Stomach (tissue), 9 donors: ENCODE data around the gene LYSMD4. TPM values are rescaled to one million over a fixed set of nuclear protein-coding genes. Genes with fewer than 3 reads are reported as not detected.

Experiments
- DNase-seq, 2 donors: peaks; one replicate each; pipeline versions ENCODE4 v3.0.0 to v3.0.0-alpha.2; 2013 to 2019
- H3K27ac ChIP-seq, 5 donors: fragments of 200-600 bp in 4 of 5; sonication (generic) in 4 of 5; one replicate each; pipeline ENCODE4 v1.5.1; 2013 to 2019; ENCODE audit warnings: mild to moderate bottlenecking in 1 of 5, moderate library complexity in 1 of 5
- H3K27me3 ChIP-seq, 3 donors: fragments of 200-600 bp; sonication (generic); one replicate each; pipeline ENCODE4 v1.5.1; 2017 to 2019; ENCODE audit warnings: mixed run types in 1 of 3
- H3K36me3 ChIP-seq, 4 donors: fragments of 200-600 bp; sonication (generic); 1 replicate in 3 of 4; 2 replicates in 1 of 4; pipeline ENCODE4 v1.5.1; 2016 to 2019
- H3K4me1 ChIP-seq, 4 donors: fragments of 200-600 bp; sonication (generic); one replicate each; pipeline ENCODE4 v1.5.1; 2016 to 2019
- H3K4me3 ChIP-seq, 4 donors: fragments of 200-600 bp; sonication (generic) in 3 of 4; one replicate each; pipeline ENCODE4 v1.5.1; 2016 to 2019; ENCODE audit warnings: mild to moderate bottlenecking in 1 of 4
- H3K9me3 ChIP-seq, 4 donors: fragments of 200-600 bp; sonication (generic); one replicate each; pipeline ENCODE4 v1.5.1; 2016 to 2019
- CTCF ChIP-seq, 7 experiments: fragments of 450-650 bp in 4 of 7; fragments of 200-600 bp in 3 of 7; sonication (generic) in 3 of 7; IDR thresholded peaks; one replicate each; pipeline ENCODE4 v1.5.1; 2016 to 2019; ENCODE audit warnings: antibody characterized with exemption in 7 of 7, control low read depth in 2 of 7, mild to moderate bottlenecking in 1 of 7
- EP300 ChIP-seq: sonication (generic); formaldehyde crosslinking; IDR thresholded peaks from one replicate; pipeline ENCODE4 v1.6.1; 2017; ENCODE audit warnings: antibody characterized with exemption
- POLR2A ChIP-seq, 4 donors: fragments of 450-650 bp; IDR thresholded peaks; one replicate each; pipeline ENCODE4 v1.6.1; 2016; ENCODE audit warnings: antibody characterized with exemption in 4 of 4, control low read depth in 2 of 4, mild to moderate bottlenecking in 1 of 4, moderate library complexity in 1 of 4
- POLR2AphosphoS5 ChIP-seq, 3 donors: sonication (generic); formaldehyde crosslinking; IDR thresholded peaks; one replicate each; pipeline ENCODE4 v1.6.1; 2016; ENCODE audit warnings: antibody characterized with exemption in 3 of 3
- WGBS, 5 donors: extraction: QIAGEN DNeasy Blood & Tissue Kit in 3 of 5; methylation state at CpG; one replicate each; pipeline versions ENCODE4 v1.1.5 to v1.1.7; 2013 to 2018; 5-methylcytosine and 5-hydroxymethylcytosine counted together
- intact Hi-C: fragments of 100-400 bp; cut with DNase I; formaldehyde crosslinking; loops from one replicate; pipeline ENCODE4 v1.15.1; 2023; ENCODE audit warnings: low total_unique reads
- polyA plus RNA-seq, 3 donors: library from polyadenylated mRNA; stranded (reverse); fragments of 200-250 nt; gene quantifications; one replicate each; pipeline ENCODE4 v1.2.3, GENCODE V29; 2013
- total RNA-seq, 5 donors: library from RNA; depleted of rRNA; stranded (reverse); fragments of >200 nt; gene quantifications; one replicate each; pipeline versions ENCODE4 v1.1.0 to v1.2.3, GENCODE V29; 2014 to 2016
- donor health status: healthy with polysubstance abuse.
- donor health status: Bipolar disorder and iron deficiency.
- donor health status: healthy.

The LYSMD4 gene
- total and polyA plus RNA-seq, 8 donors, result 4.2 to 106 (median 10.0) TPM

- Histone ChIP-seq H3K27ac (peak overlapping the region; percentile 46 to 66 (median 52)), H3K36me3 (peaks cover 27 to 43% (median 39%) of the 10 kb centered on the region in 4 donors), H3K4me1 (peaks cover 17 to 52% (median 32%) of the 10 kb centered on the region in 4 donors), H3K4me3 (no peak overlapping the region), H3K9me3 (no peaks in the 10 kb centered on the region), H3K27me3 (no peaks in the 10 kb centered on the region)
- 18 to 26% (median 23%) methylated on average over 7 of the region's 7 CpGs for WGBS, 5 donors
- TF ChIP-seq EP300, result no peak
- peak; percentile 47 to 83 (median 76) for TF ChIP-seq POLR2AphosphoS5 (IDR thresholded peaks at IDR 0.05)
- no peak for TF ChIP-seq CTCF (IDR thresholded peaks at IDR 0.05)
- intact Hi-C loops, result no loop called here
- peak; percentile 77 to 81 for DNase-seq
These were observed 24.7 kb downstream of the LYSMD4 start for GRCh38 chr15:99708563-99708962.

GRCh38 chr15:99707473-99708270, 25.6 kb downstream of the LYSMD4 start:
- no peak overlapping the region for H3K4me3 ChIP-seq
- peaks cover 23 to 36% (median 32%) of the 10 kb centered on the region in 4 donors for H3K36me3 ChIP-seq
- peaks cover 17 to 59% (median 37%) of the 10 kb centered on the region in 4 donors for H3K4me1 ChIP-seq
- TF ChIP-seq EP300 (no peak), CTCF (IDR thresholded peaks at IDR 0.05) (no peak), POLR2A (IDR thresholded peaks at IDR 0.05) (no peak), POLR2AphosphoS5 (IDR thresholded peaks at IDR 0.05) (no peak)
- 65 to 72% (median 68%) methylated on average over 11 of the region's 11 CpGs for WGBS, 5 donors
- no peaks in the 10 kb centered on the region for H3K27me3 ChIP-seq
- no peak for DNase-seq
- intact Hi-C loops, result no loop called here
- peak overlapping the region in 4 of 5 donors; percentile 46 to 66 (median 50) for H3K27ac ChIP-seq
- no peaks in the 10 kb centered on the region for H3K9me3 ChIP-seq

DNA sequence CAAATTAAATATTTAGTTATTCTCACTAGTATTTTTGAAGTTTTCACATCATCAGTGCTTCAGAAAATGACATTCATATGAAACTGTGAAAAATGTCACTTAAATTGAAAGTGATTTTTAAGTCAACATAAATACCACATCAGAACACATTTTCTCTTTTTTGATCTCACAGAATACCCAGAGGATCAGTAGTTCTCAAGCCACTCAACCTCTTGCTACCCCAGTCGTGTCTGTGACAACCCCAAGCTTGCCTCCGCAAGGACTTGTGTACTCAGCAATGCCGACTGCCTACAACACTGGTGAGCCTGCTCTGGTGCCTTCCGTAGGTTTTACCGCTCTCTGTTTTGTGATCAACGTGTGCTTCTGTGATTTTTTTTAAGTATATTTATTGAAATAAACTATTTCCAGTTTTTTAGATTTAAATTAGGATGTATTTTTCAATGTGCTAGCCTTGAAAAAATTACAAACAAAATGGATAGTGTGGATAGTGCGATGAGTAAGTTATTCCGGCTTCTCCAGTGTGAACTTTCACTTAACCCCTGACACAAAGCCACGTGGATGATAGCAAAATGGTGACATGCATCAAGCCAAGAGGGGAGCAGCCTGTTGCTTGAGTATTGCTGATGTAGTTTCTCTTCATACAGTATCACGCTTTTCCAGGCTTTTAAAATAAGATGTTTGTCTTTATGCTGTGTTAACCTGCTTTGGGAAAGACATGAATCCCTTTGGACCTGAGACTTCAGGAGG, 26.5 kb downstream of the LYSMD4 start:
- peaks cover 17 to 58% (median 34%) of the 10 kb centered on the region in 4 donors for H3K4me1 ChIP-seq
- peak overlapping the region in 2 of 5 donors; percentile 47 to 66 for H3K27ac ChIP-seq
- no peak overlapping the region for H3K4me3 ChIP-seq
- 81 to 85% (median 84%) methylated on average over 10 of the region's 10 CpGs for WGBS, 5 donors
- H3K27me3 ChIP-seq, result no peaks in the 10 kb centered on the region
- peaks cover 15 to 27% (median 23%) of the 10 kb centered on the region in 4 donors for H3K36me3 ChIP-seq
- no peaks in the 10 kb centered on the region for H3K9me3 ChIP-seq
- no peak for DNase-seq
- intact Hi-C loops, result no loop called here
- TF ChIP-seq CTCF (IDR thresholded peaks at IDR 0.05) (no peak), POLR2AphosphoS5 (IDR thresholded peaks at IDR 0.05) (no peak), EP300 (no peak), POLR2A (IDR thresholded peaks at IDR 0.05) (no peak)

DNA sequence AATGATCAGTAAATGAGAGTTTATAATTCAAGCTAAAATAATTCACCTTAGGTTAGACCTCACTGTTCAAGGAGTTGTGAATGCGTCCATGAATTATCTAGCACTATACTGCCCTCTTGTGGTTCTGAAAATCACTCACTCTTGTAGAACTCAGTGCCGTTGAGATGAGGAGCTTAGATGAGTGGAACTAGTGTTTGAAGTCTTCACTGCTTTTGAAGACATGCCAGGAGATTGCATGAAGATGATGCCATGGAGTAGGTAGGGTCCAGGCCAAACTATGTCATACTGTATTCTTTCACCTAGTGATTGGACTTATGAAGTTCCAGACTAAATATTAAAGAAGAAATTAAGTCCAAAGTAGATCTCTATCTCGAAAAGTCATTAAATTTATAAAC, 28.8 kb downstream of the LYSMD4 start:
- H3K9me3 ChIP-seq, result no peaks in the 10 kb centered on the region
- peak overlapping the region in 4 of 5 donors; percentile 72 to 85 (median 80) for H3K27ac ChIP-seq
- no peaks in the 10 kb centered on the region for H3K27me3 ChIP-seq
- H3K4me1 ChIP-seq, result peaks cover 17 to 52% (median 30%) of the 10 kb centered on the region in 4 donors
- peaks cover 0 to 4% (median 1%) of the 10 kb centered on the region in 4 donors for H3K36me3 ChIP-seq
- WGBS, 5 donors, result 29 to 33% (median 32%) methylated on average over 3 of the region's 3 CpGs
- intact Hi-C loops, result no loop called here
- DNase-seq, result peak in 1 of 2 donors; percentile 94
- TF ChIP-seq CTCF (IDR thresholded peaks at IDR 0.05) (peak in 5 of 7 experiments; percentile 56 to 81 (median 73)), POLR2AphosphoS5 (IDR thresholded peaks at IDR 0.05) (peak in 1 of 3 donors; percentile 75), POLR2A (IDR thresholded peaks at IDR 0.05) (no peak)
- H3K4me3 ChIP-seq, result no peak overlapping the region
